ENCODE measurements around the gene CTSV. TPM values are rescaled to one million over a fixed set of nuclear protein-coding genes. Genes with fewer than 3 reads are reported as not detected.
"Not testable (repeated sequence)": the region's sequence is repeated elsewhere in the genome, so short reads cannot be mapped to it uniquely, and the experiment has no call there.

Gene CTSV
- total RNA-seq, 5 donors from 2014 or later (not counting 1 experiment from before 2014, with no cell fraction given), result 0.08 to 0.23 TPM; not detected in 3

DNA sequence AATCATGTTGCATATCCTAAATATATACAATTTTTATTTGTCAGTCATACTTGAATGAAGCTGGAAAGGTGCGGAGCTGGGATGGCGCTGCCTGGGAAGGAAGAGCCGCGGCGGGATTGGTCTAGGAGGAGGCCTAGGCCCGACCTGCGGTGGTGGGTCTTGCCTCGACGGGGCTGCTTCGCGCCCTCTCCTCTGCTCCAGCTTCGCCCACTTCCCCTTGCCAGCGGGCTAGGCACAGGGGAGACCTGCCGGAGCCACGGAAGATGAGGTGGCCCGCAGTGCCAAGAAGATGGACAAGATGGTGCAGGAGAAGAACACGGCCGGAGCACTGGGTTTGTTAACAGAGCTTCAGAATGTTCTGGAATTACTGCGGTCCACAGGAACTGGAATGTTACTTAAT is 28.5 kb upstream of the CTSV start:
- no peaks in the 10 kb centered on the region for H3K9me3 ChIP-seq
- H3K4me3 ChIP-seq (ENCODE audit: control insufficient read depth in 1 of 2, extremely low read depth in 1 of 2, low read length in 1 of 2), result no peak overlapping the region
- Mint-ChIP-seq H3K27me3 (peaks cover 18 to 24% of the 10 kb centered on the region in 2 donors), H3K27ac (no peak overlapping the region), H3K4me3 (no peak overlapping the region), H3K36me3 (no peaks in the 10 kb centered on the region), H3K4me1 (no peaks in the 10 kb centered on the region), H3K9me3 (peaks cover 8 to 12% (median 12%) of the 10 kb centered on the region in 3 donors)
- H3K27ac ChIP-seq (ENCODE audit: low read length), result no peak overlapping the region
- no peak for DNase-seq
- H3K36me3 ChIP-seq (ENCODE audit: control insufficient read depth in 2 of 2, extremely low read depth in 1 of 2, insufficient read depth in 1 of 2, low read length in 1 of 2), result no peaks in the 10 kb centered on the region
- peaks cover 0 to 11% of the 10 kb centered on the region in 2 experiments for H3K27me3 ChIP-seq (replicated peaks in 1 of 2; ENCODE audit: control insufficient read depth in 2 of 2, extremely low read depth in 1 of 2, insufficient read depth in 2 of 2, low read length in 1 of 2)
- ATAC-seq (replicated peaks in 1 of 4), result no peak
- no peaks in the 10 kb centered on the region for H3K4me1 ChIP-seq (ENCODE audit: control insufficient read depth in 1 of 2, extremely low read depth in 1 of 2, insufficient read depth in 2 of 2, low read length in 2 of 2)
- 97% methylated on average over 19 of the region's 19 CpGs for WGBS (ENCODE audit: insufficient coverage)
- CTCF ChIA-PET, result no interaction called here
- POLR2A ChIA-PET, result no interaction called here

DNA sequence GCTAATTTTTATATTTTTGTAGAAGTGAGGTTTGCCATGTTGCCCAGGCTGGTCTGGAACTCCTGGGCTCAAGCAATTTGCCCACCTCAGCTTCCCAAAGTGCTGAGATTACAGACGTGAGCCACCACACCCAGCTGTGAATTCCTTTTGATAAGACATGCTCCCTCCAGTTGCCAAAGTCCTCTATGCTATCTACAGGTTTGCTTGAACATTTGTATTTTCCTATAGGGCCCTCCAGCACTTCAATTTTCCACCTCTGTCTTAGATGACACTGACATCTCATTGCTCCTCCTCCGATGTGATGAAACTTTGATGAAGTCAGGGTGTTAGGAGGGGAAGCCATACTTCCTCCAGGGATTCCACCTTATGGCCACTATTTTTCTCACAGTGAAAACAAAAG is 25.2 kb upstream of the CTSV start:
- Histone ChIP-seq H3K27ac (ENCODE audit: low read length) (no peak overlapping the region), H3K4me1 (ENCODE audit: control insufficient read depth in 1 of 2, extremely low read depth in 1 of 2, insufficient read depth in 2 of 2, low read length in 2 of 2) (no peaks in the 10 kb centered on the region), H3K9me3 (no peaks in the 10 kb centered on the region), H3K27me3 (replicated peaks in 1 of 2; ENCODE audit: control insufficient read depth in 2 of 2, extremely low read depth in 1 of 2, insufficient read depth in 2 of 2, low read length in 1 of 2) (peaks cover 0 to 10% of the 10 kb centered on the region in 2 experiments), H3K4me3 (ENCODE audit: control insufficient read depth in 1 of 2, extremely low read depth in 1 of 2, low read length in 1 of 2) (no peak overlapping the region), H3K36me3 (ENCODE audit: control insufficient read depth in 2 of 2, extremely low read depth in 1 of 2, insufficient read depth in 1 of 2, low read length in 1 of 2) (no peaks in the 10 kb centered on the region)
- Mint-ChIP-seq H3K4me1 (no peaks in the 10 kb centered on the region), H3K27me3 (peaks cover 16 to 29% of the 10 kb centered on the region in 2 donors), H3K4me3 (no peak overlapping the region), H3K27ac (no peak overlapping the region), H3K9me3 (peaks cover 8 to 12% (median 12%) of the 10 kb centered on the region in 3 donors), H3K36me3 (no peaks in the 10 kb centered on the region)
- ATAC-seq (replicated peaks in 1 of 4) (no peak), DNase-seq (no peak)
- ChIA-PET POLR2A (no interaction called here), CTCF (no interaction called here)
- 45% methylated on average over 1 of the region's 2 CpGs for WGBS (ENCODE audit: insufficient coverage)

DNA sequence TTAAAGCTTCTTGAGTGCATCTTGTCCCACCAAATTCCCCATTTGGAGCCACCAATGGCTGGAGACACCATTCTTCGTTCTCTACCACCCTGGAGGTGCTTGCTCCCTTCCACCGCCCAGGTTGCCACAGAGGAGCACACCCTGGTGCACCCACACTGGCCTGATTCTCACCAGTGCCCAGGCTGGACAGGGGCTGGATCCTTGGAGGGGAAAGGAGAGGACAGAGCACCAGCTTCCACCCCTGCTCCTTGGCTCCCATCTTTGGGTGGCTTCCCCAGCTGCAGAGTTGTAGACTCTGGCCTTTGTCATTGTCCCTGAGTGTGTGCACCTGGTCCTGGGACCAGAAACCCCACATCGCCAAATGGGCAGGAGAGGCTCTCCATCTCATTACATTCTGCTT is 21.9 kb upstream of the CTSV start:
- DNase-seq, result no peak
- CTCF ChIA-PET, result no interaction called here
- Mint-ChIP-seq H3K36me3 (no peaks in the 10 kb centered on the region), H3K27ac (no peak overlapping the region), H3K4me1 (no peaks in the 10 kb centered on the region), H3K9me3 (peaks cover 2 to 4% (median 4%) of the 10 kb centered on the region in 3 donors), H3K4me3 (no peak overlapping the region), H3K27me3 (peaks cover 16 to 28% of the 10 kb centered on the region in 2 donors)
- no peak overlapping the region for H3K4me3 ChIP-seq (ENCODE audit: control insufficient read depth in 1 of 2, extremely low read depth in 1 of 2, low read length in 1 of 2)
- H3K36me3 ChIP-seq (ENCODE audit: control insufficient read depth in 2 of 2, extremely low read depth in 1 of 2, insufficient read depth in 1 of 2, low read length in 1 of 2), result no peaks in the 10 kb centered on the region
- no peaks in the 10 kb centered on the region for H3K9me3 ChIP-seq
- H3K4me1 ChIP-seq (ENCODE audit: control insufficient read depth in 1 of 2, extremely low read depth in 1 of 2, insufficient read depth in 2 of 2, low read length in 2 of 2), result no peaks in the 10 kb centered on the region
- WGBS (ENCODE audit: insufficient coverage), result 83% methylated on average over 1 of the region's 3 CpGs
- POLR2A ChIA-PET, result no interaction called here
- H3K27ac ChIP-seq (ENCODE audit: low read length), result no peak overlapping the region
- peaks cover 0 to 11% of the 10 kb centered on the region in 2 experiments for H3K27me3 ChIP-seq (replicated peaks in 1 of 2; ENCODE audit: control insufficient read depth in 2 of 2, extremely low read depth in 1 of 2, insufficient read depth in 2 of 2, low read length in 1 of 2)
- no peak for ATAC-seq (replicated peaks in 1 of 4)

DNA sequence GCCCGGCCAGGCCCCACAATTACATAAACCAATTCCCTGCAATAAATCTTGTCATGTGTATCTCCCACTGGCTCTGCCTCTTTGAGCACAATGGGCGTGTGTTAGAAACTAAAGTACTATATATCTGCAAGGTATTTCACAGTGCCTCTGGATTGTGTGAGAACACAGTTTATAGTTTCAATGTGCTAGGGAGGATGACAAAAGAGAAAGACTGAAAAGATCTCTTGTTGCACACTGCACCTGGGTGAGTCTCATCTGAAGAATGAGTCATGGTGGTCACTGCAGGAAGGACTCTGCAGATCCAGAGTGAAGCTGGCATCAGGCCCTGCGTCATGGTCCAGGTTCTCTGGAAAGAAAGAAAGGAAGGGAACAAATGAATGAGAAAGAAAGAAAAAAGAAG is 20.7 kb upstream of the CTSV start:
- Histone ChIP-seq H3K27ac (ENCODE audit: low read length) (no peak overlapping the region), H3K4me3 (ENCODE audit: control insufficient read depth in 1 of 2, extremely low read depth in 1 of 2, low read length in 1 of 2) (no peak overlapping the region), H3K27me3 (replicated peaks in 1 of 2; ENCODE audit: control insufficient read depth in 2 of 2, extremely low read depth in 1 of 2, insufficient read depth in 2 of 2, low read length in 1 of 2) (peaks cover 0 to 11% of the 10 kb centered on the region in 2 experiments), H3K36me3 (ENCODE audit: control insufficient read depth in 2 of 2, extremely low read depth in 1 of 2, insufficient read depth in 1 of 2, low read length in 1 of 2) (no peaks in the 10 kb centered on the region), H3K4me1 (ENCODE audit: control insufficient read depth in 1 of 2, extremely low read depth in 1 of 2, insufficient read depth in 2 of 2, low read length in 2 of 2) (no peaks in the 10 kb centered on the region), H3K9me3 (no peaks in the 10 kb centered on the region)
- no peaks in the 10 kb centered on the region for H3K36me3 Mint-ChIP-seq
- ATAC-seq (replicated peaks in 1 of 4) (no peak), DNase-seq (no peak)
- H3K9me3 Mint-ChIP-seq, result no peaks in the 10 kb centered on the region
- H3K4me1 Mint-ChIP-seq, result no peaks in the 10 kb centered on the region
- no peak overlapping the region for H3K27ac Mint-ChIP-seq
- CTCF ChIA-PET, result no interaction called here
- WGBS (ENCODE audit: insufficient coverage), result 71% methylated on average over 1 of the region's 3 CpGs
- POLR2A ChIA-PET, result no interaction called here
- H3K27me3 Mint-ChIP-seq, result peaks cover 19 to 29% of the 10 kb centered on the region in 2 donors
- H3K4me3 Mint-ChIP-seq, result no peak overlapping the region

DNA sequence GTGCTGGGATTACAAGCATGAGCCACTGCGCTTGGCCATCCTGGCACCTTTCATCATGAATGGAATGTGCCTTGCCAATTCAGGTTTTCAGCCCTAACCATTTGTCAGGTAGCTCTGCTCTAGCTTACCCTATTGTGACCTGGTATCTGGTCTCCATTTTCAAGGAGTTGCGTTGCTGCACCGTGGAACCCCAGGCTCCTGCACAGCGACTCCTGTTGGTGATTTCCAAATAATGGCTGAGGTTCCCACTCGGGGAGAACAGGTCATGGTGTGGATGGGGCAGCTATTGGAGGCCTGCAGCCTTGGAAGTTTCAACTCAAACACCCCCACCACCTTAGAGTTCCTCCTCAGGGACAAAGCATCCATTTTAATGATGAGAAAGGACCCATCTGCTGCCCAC is 18.7 kb upstream of the CTSV start:
- Histone ChIP-seq H3K36me3 (ENCODE audit: control insufficient read depth in 2 of 2, extremely low read depth in 1 of 2, insufficient read depth in 1 of 2, low read length in 1 of 2) (no peaks in the 10 kb centered on the region), H3K27me3 (replicated peaks in 1 of 2; ENCODE audit: control insufficient read depth in 2 of 2, extremely low read depth in 1 of 2, insufficient read depth in 2 of 2, low read length in 1 of 2) (peaks cover 4 to 11% of the 10 kb centered on the region in 2 experiments), H3K9me3 (no peaks in the 10 kb centered on the region), H3K4me3 (ENCODE audit: control insufficient read depth in 1 of 2, extremely low read depth in 1 of 2, low read length in 1 of 2) (no peak overlapping the region), H3K4me1 (ENCODE audit: control insufficient read depth in 1 of 2, extremely low read depth in 1 of 2, insufficient read depth in 2 of 2, low read length in 2 of 2) (no peaks in the 10 kb centered on the region), H3K27ac (ENCODE audit: low read length) (no peak overlapping the region)
- H3K4me3 Mint-ChIP-seq, result no peak overlapping the region
- no peaks in the 10 kb centered on the region for H3K9me3 Mint-ChIP-seq
- DNase-seq, result no peak
- POLR2A ChIA-PET, result no interaction called here
- H3K36me3 Mint-ChIP-seq, result no peaks in the 10 kb centered on the region
- no peak for ATAC-seq (replicated peaks in 1 of 4)
- 100% methylated on average over 1 of the region's 5 CpGs for WGBS (ENCODE audit: insufficient coverage)
- no peak overlapping the region for H3K27ac Mint-ChIP-seq
- CTCF ChIA-PET, result no interaction called here
- peaks cover 20 to 34% of the 10 kb centered on the region in 2 donors for H3K27me3 Mint-ChIP-seq
- no peaks in the 10 kb centered on the region for H3K4me1 Mint-ChIP-seq

DNA sequence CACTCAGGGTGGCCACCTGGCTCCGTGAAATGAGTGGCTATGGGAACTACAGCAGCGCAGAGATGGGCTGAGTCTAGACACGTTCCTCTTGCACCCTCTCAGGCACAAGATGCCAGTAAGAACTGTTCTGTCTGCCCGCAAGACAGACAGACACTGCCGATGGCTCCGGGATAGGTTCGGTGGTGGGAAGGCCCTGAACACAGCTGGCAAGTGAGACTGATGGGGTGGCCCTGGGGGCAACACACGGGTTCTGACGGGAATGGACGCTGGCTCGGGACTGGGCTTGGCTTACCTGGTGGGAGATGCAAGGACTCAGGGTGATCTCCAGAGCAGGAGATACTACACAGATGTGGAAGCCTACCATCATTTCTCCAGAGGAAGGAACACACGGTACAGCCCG is 16.9 kb upstream of the CTSV start:
- POLR2A ChIA-PET; H3K9me3 ChIP-seq; H3K27ac Mint-ChIP-seq; H3K36me3 ChIP-seq (ENCODE audit: control insufficient read depth in 2 of 2, extremely low read depth in 1 of 2, insufficient read depth in 1 of 2, low read length in 1 of 2); H3K27ac ChIP-seq (ENCODE audit: low read length); CTCF ChIA-PET; H3K9me3 Mint-ChIP-seq; H3K4me1 ChIP-seq (ENCODE audit: control insufficient read depth in 1 of 2, extremely low read depth in 1 of 2, insufficient read depth in 2 of 2, low read length in 2 of 2); H3K4me3 ChIP-seq (ENCODE audit: control insufficient read depth in 1 of 2, extremely low read depth in 1 of 2, low read length in 1 of 2); H3K27me3 ChIP-seq (replicated peaks in 1 of 2; ENCODE audit: control insufficient read depth in 2 of 2, extremely low read depth in 1 of 2, insufficient read depth in 2 of 2, low read length in 1 of 2); H3K4me1 Mint-ChIP-seq; DNase-seq; H3K36me3 Mint-ChIP-seq; ATAC-seq (replicated peaks in 1 of 4); H3K4me3 Mint-ChIP-seq: not testable (repeated sequence)
- H3K27me3 Mint-ChIP-seq, result peaks cover 25 to 40% of the 10 kb centered on the region in 2 donors
- 94% methylated on average over 8 of the region's 13 CpGs for WGBS (ENCODE audit: insufficient coverage)

DNA sequence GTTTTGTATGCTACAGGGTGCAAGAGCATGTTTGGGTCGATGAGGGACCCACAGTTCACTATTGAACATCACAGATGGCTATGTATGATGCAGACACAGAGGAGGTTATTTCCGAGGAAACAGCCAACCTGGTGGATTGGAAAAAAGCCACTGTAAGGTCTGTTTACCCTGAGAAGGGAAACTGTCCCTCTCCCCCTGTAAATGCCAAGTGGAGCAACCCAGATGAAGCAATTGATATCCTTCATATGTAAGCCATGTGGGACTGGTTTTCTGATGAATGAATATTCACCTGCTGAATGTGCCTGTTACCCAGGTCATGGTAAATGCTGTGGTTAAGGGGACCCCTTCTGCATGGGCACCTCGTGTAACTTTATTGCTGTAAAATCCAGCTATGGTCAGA is 14.8 kb upstream of the CTSV start:
- no peak overlapping the region for H3K27ac Mint-ChIP-seq
- no CpG with 5 or more reads among the region's 3 CpGs for WGBS (ENCODE audit: insufficient coverage)

More for the DNA sequence above, 14.8 kb upstream of the CTSV start:
- ChIA-PET POLR2A (no interaction called here), CTCF (no interaction called here)
- H3K36me3 Mint-ChIP-seq, result no peaks in the 10 kb centered on the region
- no peak overlapping the region for H3K4me3 ChIP-seq (ENCODE audit: control insufficient read depth in 1 of 2, extremely low read depth in 1 of 2, low read length in 1 of 2)
- ATAC-seq (replicated peaks in 1 of 4), result no peak
- H3K9me3 Mint-ChIP-seq, result no peaks in the 10 kb centered on the region
- H3K27me3 ChIP-seq (replicated peaks in 1 of 2; ENCODE audit: control insufficient read depth in 2 of 2, extremely low read depth in 1 of 2, insufficient read depth in 2 of 2, low read length in 1 of 2), result peaks cover 4 to 7% of the 10 kb centered on the region in 2 experiments
- H3K27me3 Mint-ChIP-seq, result peaks cover 23 to 34% of the 10 kb centered on the region in 2 donors
- DNase-seq, result no peak
- H3K36me3 ChIP-seq (ENCODE audit: control insufficient read depth in 2 of 2, extremely low read depth in 1 of 2, insufficient read depth in 1 of 2, low read length in 1 of 2), result no peaks in the 10 kb centered on the region
- H3K9me3 ChIP-seq, result no peaks in the 10 kb centered on the region
- H3K4me1 Mint-ChIP-seq, result no peaks in the 10 kb centered on the region
- H3K4me1 ChIP-seq (ENCODE audit: control insufficient read depth in 1 of 2, extremely low read depth in 1 of 2, insufficient read depth in 2 of 2, low read length in 2 of 2), result no peaks in the 10 kb centered on the region
- H3K4me3 Mint-ChIP-seq, result no peak overlapping the region
- no peak overlapping the region for H3K27ac ChIP-seq (ENCODE audit: low read length)

Measured in T-cell (primary cell).